Epidermal melanocyte (primary cell): Measurements from ENCODE around the gene USP9X.
"Not testable (repeated sequence)": the region's sequence is repeated elsewhere in the genome, so short reads cannot be mapped to it uniquely, and the experiment has no call there.

Experiments used
- DNase-seq: peaks from one replicate; pipeline ENCODE4 v3.0.0; 2011; ENCODE audit warnings: low spot score; ENCODE audit not compliant: insufficient read length

USP9X gene

GRCh38 chrX:41122664-41123257, 37.5 kb downstream of the USP9X start:
- no peak for DNase-seq

DNA sequence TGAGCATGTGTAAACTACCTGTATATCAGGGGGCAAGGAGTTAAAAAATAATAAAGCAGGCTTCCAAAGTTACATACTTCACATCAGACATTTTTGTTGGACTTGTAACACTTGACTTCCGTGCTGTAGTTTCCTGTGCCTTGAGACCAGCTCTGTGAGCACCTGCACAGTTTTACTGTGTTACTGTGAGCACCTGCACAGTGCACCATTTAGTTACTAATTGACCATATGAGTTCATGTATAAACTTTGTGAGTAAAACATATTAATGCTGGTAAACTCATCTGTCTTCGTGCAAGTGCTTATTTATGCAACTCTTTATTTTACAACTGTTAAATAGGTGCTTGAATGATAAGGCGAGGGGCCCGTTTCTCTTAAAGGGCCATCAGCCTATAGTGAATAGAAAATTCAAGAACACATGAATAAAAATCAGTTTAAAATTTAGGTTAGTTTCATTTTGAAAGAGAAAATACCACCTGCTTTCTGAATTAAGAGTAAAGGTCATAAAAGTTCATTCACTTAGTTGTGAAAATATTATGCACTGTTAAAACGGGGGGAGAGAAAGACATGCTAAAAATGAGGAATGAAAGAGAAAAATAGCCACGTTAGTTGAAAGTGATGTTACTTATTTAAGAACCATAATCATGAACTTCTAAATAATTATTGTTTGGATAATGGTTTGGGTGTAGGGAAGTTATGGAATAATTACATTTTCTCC, 42.4 kb downstream of the USP9X start:
- no peak for DNase-seq

DNA sequence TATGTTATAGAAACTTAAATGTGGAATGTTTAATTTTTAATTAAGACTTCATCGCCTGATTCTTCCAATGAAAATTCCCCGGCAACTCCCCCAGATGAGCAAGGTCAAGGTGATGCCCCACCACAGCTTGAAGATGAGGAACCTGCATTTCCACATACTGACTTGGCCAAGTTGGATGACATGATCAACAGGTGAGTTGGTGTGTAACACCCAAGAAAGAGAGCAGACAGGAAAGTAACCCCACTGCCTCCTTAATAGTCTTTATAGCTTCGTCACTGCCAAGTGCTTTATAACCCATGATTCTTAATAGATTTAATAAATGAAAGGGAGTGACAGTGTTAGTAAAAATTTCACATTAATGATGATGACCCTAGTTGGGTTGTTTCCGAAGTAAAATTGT, 43.7 kb downstream of the USP9X start:
- no peak for DNase-seq

DNA sequence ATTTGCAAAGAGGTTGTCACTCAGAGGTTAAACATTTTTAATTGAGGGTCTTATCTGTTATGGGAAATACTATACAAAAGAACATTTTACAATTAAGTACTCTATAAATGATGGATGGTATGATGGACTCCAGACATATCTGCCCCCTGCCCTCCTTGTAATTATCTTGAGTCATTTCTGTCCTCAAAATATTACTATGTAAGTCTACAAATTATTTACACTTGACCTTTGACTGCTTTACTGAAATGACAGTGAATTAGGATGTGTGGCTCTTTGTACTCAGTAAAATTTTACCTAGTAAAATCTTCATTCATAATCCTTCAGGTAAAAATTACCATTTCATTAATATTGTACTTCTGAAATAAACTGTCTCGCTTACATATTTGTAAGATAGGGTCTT, 46.5 kb downstream of the USP9X start:
- no peak for DNase-seq

- DNase-seq = no peak
These were observed 48.3 kb downstream of the USP9X start for GRCh38 chrX:41133551-41133950.

DNA sequence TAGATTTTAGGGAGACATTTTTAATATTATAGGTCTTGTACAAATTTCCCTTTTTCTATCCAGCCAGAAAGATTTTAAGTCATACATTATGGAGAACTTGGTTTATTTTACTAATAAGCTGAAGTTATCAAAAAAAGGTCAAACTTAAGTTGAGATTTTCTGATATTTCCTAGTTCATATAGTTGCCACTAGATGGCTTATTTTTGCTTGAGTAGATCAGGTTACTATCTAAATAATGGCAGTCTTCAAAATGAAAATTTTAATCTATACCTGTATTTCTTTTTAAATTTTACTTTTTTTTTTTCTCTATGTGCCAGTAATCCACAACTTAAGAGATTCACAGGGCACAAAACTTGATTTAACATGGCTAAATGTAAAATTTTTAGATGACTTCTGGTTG, 52.3 kb downstream of the USP9X start:
- DNase-seq = no peak

DNA sequence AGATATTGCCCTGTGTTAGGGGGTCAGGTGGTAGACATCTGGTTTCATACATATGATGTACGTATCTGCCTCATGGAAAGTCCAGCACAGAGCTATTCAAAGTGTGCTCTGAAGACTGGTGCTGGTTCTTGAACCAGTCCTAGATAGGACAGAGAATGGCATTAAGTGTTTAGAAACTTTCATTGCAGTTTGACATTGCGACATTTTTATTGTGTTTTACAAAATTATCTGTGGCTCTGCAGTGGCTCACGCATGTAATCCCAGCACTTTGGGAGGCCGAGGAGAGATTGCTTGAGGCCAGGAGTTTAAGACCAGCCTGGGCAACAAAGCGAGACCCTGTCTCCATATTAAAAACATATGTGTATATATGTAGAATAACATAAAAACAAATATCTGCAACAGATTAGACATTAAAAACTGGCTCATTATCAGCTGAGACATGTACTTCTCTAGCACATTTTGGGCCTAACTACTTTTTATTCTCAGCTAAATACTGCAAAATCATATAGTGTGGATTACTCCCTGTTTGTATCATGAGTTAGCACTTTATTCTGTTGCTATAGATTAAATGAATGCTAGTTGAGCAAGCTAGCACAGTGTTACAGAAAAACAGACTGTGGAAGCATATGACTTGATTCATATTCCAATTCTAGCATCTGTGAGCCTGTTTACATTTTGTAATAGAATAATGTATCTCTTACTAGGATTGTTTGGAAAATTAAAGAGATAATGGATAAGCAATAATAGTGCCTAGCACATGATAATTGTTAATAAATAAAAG, 57.1 kb downstream of the USP9X start:
- DNase-seq = no peak

DNA sequence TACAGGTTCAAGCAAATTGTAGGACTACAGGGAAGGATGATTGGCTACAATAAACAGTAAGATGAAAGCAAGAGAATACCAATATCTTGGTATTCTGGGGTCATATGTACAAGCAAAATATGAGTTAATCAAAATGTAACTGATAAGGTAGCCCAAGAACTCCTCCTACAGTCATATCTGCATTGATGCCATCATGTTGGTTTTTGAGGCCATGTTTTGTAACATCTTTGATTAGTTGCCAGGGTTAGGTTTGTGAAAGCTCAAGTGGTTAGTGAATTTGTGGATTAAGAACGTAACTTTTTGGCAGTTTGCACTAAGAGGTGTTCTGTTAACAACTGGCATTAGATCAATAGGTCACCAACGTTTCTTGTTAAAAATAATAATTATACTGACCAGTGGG, 59.6 kb downstream of the USP9X start:
- DNase-seq = no peak

DNA sequence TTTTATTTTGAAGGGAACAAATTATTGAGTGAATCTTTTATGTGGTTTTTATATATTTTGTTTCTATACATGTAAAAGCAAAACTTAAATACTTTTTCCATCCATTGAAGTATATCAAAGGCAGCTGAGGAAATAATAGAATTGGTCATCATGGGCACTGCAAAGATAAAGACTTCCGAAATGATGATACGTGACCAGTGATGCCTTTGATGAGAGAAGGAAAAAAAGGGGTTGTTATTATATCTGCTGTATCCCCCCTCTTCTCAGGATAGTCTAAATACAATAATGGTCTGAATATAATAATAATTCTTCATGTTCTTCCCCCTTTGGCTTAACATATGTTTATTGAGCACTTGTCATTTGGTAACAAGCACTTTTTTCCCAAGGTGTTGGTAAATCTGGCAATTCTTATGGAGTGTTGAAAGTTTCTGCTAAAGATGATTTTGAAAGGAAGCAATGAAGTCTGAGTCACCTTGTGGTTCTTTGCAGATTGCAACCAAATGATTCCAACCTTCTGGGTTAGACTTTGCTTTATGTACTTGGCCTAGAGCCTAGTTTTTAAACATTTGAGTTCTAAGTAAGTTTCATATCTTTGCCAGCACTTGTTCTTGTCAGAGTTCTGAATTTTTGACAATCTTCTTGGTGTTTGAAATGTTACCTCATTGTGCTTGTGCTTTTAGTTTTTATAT, 60.8 kb downstream of the USP9X start:
- no peak for DNase-seq

DNA sequence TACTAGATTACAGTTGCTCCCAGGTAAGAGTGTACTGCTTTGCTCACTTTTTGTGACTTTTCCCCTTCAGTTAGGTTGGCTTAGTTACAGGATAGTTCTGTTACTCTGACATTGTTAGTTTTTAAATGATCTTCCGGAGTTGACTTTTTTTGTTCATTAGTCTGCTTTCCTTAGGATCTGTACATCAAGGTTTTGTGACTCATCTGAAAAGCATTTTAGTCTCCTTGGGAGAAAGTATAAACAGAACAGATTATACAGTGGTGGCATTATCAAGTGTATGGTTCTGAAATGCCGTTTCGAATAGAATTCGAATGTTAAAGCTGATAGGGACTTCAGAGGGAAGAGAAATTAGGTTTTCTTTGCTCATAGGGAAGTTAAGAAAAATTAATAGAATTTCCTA, 63.3 kb downstream of the USP9X start:
- no peak for DNase-seq

DNA sequence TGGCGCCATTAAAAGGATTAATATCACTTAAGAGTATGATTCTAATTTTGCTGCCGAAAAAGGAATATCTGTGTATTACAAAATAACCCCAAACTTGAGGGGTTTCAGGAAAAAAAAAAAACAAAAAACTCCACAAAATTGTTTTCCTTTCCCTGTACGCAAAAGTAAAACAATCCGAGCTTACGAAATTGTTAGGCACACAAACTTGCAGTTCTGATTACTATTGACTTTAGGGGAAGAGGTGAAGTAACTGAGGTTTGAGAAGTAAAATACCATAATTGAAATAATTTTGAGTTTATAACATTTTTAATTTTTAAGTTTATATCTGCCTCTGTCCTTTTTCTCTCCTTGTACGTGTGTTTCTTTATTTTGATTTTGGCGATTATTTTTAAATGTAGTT, 64.8 kb downstream of the USP9X start:
- DNase-seq = no peak

GRCh38 chrX:41151726-41152125, 66.5 kb downstream of the USP9X start:
- DNase-seq = not testable (repeated sequence)

DNA sequence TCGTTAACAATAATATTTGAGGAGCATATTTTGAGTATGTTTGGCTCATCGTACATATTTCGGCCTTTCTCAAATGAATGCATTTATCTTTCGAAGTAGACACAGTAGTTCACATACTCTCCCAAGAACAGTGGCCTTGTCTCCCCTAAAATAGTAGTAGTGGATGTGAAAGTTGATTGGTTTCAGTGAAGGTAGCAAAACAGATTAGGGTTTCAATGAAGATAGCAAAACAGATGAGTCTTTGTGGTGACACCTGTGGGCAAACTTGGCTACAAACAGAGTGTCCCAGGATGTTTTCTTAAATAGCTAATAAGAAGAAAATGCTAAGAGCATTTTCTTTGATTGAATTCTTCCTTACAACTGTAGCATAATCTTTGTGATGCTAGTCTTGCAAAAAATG, 67.0 kb downstream of the USP9X start:
- DNase-seq = no peak

DNA sequence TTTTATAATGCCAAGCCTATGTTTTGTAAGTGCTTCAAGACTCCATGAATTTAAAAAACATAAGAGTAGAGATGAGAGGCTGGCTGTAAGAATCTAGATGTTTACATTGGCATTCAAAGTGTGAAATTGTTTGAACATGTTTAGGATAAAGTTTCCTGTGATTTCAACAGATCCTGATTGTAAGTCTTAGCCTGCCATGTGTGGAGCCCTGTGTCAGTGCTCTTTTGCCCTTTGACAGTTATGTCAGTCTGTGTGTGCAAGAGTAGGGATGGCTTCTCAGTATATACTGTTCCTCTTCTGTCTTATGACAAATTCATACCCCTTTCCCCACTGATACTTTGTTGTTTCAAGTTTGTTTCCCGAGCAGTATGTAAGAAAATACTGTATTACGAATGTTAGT, 68.2 kb downstream of the USP9X start:
- DNase-seq = no peak

DNA sequence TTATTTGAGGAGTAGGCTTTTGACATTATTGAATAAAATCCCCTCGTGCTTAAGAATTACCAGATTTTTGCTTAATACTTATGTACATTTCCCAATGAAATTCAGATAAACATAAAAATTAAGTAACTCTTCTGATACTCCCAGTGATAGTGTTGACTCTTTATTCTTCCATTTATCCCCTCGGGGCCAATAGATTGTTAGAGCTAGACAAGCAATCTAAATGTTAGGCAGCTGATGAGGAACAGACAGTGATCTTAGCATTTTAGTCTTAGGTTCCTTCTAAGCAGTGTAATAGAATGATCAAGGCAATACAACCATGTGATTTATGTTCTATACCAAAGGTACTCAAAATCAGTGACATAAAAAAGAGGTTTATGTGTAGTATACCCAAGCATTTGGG, 68.7 kb downstream of the USP9X start:
- DNase-seq = peak; percentile 17

DNA sequence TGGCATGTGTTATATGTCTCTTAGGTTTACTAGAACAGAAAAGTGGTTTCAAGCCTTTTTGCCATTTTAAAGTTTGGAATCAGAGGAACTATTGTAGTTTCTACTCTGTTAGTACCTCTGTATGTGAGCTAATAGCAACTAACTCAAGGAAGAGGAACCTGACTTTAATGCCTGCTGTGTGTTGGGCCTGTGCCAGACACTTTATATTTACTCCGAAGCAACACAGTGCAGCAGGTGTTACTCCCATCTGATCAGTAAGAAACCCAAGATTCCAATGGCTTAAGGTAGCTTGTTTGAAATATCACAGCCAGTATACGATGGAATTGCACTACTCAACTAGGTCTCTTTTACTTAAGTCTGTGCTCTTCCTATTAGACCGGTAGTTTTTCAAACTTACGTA, 79.2 kb downstream of the USP9X start:
- DNase-seq = no peak

DNA sequence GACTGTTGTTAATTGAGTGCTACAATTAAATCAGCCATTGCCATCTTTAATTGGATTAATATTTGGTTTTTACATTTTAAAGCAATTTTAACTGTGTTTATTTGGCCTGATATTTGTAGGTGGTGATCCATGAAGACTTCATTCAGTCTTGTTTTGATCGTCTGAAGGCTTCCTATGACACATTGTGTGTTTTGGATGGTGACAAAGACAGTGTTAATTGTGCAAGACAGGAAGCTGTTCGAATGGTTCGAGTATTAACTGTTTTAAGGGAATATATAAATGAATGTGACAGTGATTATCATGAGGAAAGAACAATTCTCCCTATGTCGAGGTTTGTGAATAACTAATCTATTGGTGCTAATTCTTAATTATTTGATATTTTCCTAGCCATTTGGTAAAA, 82.6 kb downstream of the USP9X start:
- no peak for DNase-seq

DNA sequence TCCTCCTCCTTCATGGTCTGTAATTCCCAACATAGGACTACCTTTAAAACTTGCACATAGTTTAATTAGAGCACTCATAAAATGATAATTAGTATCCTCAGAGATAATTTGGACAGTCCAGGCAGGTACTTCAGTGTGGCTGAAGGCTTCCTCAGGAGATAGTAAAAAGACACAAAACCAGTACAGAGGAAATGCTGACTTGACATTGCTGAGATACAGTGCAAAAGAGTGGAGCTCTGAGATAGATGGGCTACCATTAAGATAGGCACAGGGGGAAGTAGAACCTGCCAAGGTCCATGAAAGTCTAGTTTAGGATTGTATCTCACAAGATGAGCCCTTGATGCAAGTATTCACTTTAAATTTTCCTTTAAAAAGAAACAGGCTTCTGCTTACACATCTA, 91.0 kb downstream of the USP9X start:
- DNase-seq = no peak

GRCh38 chrX:41177297-41177696, 92.1 kb downstream of the USP9X start:
- no peak for DNase-seq

DNA sequence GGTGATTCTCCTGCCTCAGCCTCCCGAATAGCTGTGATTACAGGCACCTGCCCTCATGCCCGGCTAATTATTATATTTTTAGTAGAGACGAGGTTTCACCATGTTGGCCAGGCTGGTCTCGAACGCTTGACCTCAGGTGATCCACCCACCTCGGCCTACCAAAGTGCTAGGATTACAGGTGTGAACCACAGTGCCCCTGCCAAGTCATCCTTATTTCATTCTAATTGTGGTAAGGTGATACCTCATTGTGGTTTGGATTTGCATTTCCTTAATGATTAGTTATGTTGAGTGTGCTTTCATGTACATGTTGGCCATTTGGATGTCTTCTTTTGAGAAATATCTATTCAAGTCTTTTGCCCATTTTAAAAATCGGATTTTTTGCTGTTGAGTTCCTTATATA, 93.0 kb downstream of the USP9X start:
- no peak for DNase-seq

- peak; percentile 15 for DNase-seq
These were observed 95.1 kb downstream of the USP9X start for GRCh38 chrX:41180194-41180908.
